A204.1 (cell line): ENCODE measurements around the gene GTF2A1L.
"Not testable (repeated sequence)": the region's sequence is repeated elsewhere in the genome, so short reads cannot be mapped to it uniquely, and the experiment has no call there.

ENCODE experiments used
- FAIRE-seq: peaks from 2 replicates; lab custom pipeline; 2012; peaks lifted over from hg19 to GRCh38; lab: Jason Lieb, UNC

GTF2A1L gene

GRCh38 chr2:48617618-48618017, at the start of gene GTF2A1L:
GTF2A1L (plus strand) TSS chr2:48617856; CDS start chr2:48617875, 19 bp downstream.
- FAIRE-seq, result no peak

- FAIRE-seq, result no peak
These were observed 49.1 kb upstream of the GTF2A1L start for GRCh38 chr2:48568547-48568946.

GRCh38 chr2:48569433-48569832, 48.2 kb upstream of the GTF2A1L start:
- FAIRE-seq, result no peak

GRCh38 chr2:48572816-48573215, 44.8 kb upstream of the GTF2A1L start:
- no peak for FAIRE-seq

GRCh38 chr2:48574353-48575287, 43.0 kb upstream of the GTF2A1L start:
- FAIRE-seq, result no peak

GRCh38 chr2:48578313-48578712, 39.3 kb upstream of the GTF2A1L start:
- FAIRE-seq, result no peak

- FAIRE-seq, result no peak
These were observed 33.7 kb upstream of the GTF2A1L start for GRCh38 chr2:48583961-48584360.

GRCh38 chr2:48584551-48584950, 33.1 kb upstream of the GTF2A1L start:
- FAIRE-seq, result no peak

- FAIRE-seq, result no peak
These were observed 31.2 kb upstream of the GTF2A1L start for GRCh38 chr2:48586433-48586832.

- no peak for FAIRE-seq
These were observed 30.1 kb upstream of the GTF2A1L start for GRCh38 chr2:48587560-48587959.

- FAIRE-seq, result no peak
These were observed 29.7 kb upstream of the GTF2A1L start for GRCh38 chr2:48587961-48588360.

GRCh38 chr2:48588745-48589144, 28.9 kb upstream of the GTF2A1L start:
- no peak for FAIRE-seq

- peak; percentile 78 for FAIRE-seq
These were observed 28.4 kb upstream of the GTF2A1L start for GRCh38 chr2:48589170-48589767.

- no peak for FAIRE-seq
These were observed 27.6 kb upstream of the GTF2A1L start for GRCh38 chr2:48590017-48590416.

- no peak for FAIRE-seq
These were observed 25.6 kb upstream of the GTF2A1L start for GRCh38 chr2:48592067-48592466.

- not testable (repeated sequence) for FAIRE-seq
These were observed 20.9 kb upstream of the GTF2A1L start for GRCh38 chr2:48596751-48597150.

- FAIRE-seq, result no peak
These were observed 20.2 kb upstream of the GTF2A1L start for GRCh38 chr2:48597492-48597891.

GRCh38 chr2:48600204-48600813, 17.3 kb upstream of the GTF2A1L start:
- FAIRE-seq, result peak; percentile 90

GRCh38 chr2:48600917-48601316, 16.7 kb upstream of the GTF2A1L start:
- FAIRE-seq, result no peak

GRCh38 chr2:48601349-48601748, 16.3 kb upstream of the GTF2A1L start:
- no peak for FAIRE-seq

- no peak for FAIRE-seq
These were observed 12.0 kb upstream of the GTF2A1L start for GRCh38 chr2:48605482-48606175.

- FAIRE-seq, result no peak
These were observed 10.2 kb upstream of the GTF2A1L start for GRCh38 chr2:48607307-48608014.
